ENCODE results near the gene ARHGAP22.

- TF ChIP-seq POLR2A (IDR thresholded peaks at IDR 0.05) (no peak), EP300 (IDR thresholded peaks at IDR 0.05) (no peak), CTCF (IDR thresholded peaks at IDR 0.05) (no peak), POLR2AphosphoS5 (IDR thresholded peaks at IDR 0.05) (no peak)
Measured at GRCh38 chr10:48653944-48654698, 49.2 kb upstream of the ARHGAP22 start.

All from upper lobe of left lung (tissue), 4 donors.